H1 (cell line): Measurements from ENCODE around the gene LITAFD. TPM values are rescaled to one million over a fixed set of nuclear protein-coding genes. Genes with fewer than 3 reads are reported as not detected.

Experiments
- BRCA1 ChIP-seq: IDR thresholded peaks from 2 replicates; pipeline ENCODE4 v1.6.1; 2012; ENCODE audit warnings: low read depth, low read length, improper control_type of control experiment
- CEBPB ChIP-seq: IDR thresholded peaks from 2 replicates; pipeline ENCODE4 v1.6.1; 2012; ENCODE audit warnings: low read depth, low read length
- CHD7 ChIP-seq: fragments of 300-600 bp; sonication (generic); IDR thresholded peaks from 2 replicates; pipeline ENCODE4 v1.7.1; 2012; ENCODE audit warnings: low read length, moderate library complexity, mild to moderate bottlenecking, inconsistent platforms; ENCODE audit not compliant: insufficient replicate concordance
- CREB1 ChIP-seq: IDR thresholded peaks from 2 replicates; pipeline ENCODE4 v1.6.1; 2012; ENCODE audit warnings: inconsistent platforms
- EGR1 ChIP-seq: IDR thresholded peaks from 2 replicates; pipeline ENCODE4 v1.6.1; 2011; ENCODE audit warnings: low read depth, low read length, borderline replicate concordance
- FOSL1 ChIP-seq: IDR thresholded peaks from 2 replicates; pipeline ENCODE4 v1.6.1; 2011; ENCODE audit warnings: mild to moderate bottlenecking, low read depth, low read length, moderate library complexity; ENCODE audit not compliant: insufficient read depth
- KDM4A ChIP-seq: IDR thresholded peaks from one replicate; pipeline ENCODE4 v1.7.1; 2012; ENCODE audit warnings: low read depth, mild to moderate bottlenecking, moderate library complexity, low read length, inconsistent platforms; ENCODE audit not compliant: severe bottlenecking
- POLR2A ChIP-seq, 2 experiments: IDR thresholded peaks; 1 replicate in 1 of 2; 2 replicates in 1 of 2; pipeline ENCODE4 v1.6.1; 2011; ENCODE audit warnings: low read depth in 2 of 2, low read length in 2 of 2, mild to moderate bottlenecking in 2 of 2; ENCODE audit errors: control extremely low read depth in 1 of 2
- POU5F1 ChIP-seq: IDR thresholded peaks from 2 replicates; pipeline ENCODE4 v1.6.1; 2011; ENCODE audit warnings: low read depth, mild to moderate bottlenecking, low read length, moderate library complexity
- SIN3A ChIP-seq, 2 experiments: IDR thresholded peaks in 1 of 2; conservative IDR thresholded peaks in 1 of 2; 2 replicates each; pipeline ENCODE4 v1.6.1; 2011 to 2012; ENCODE audit warnings: low read length in 2 of 2, improper control_type of control experiment in 1 of 2, low read depth in 1 of 2, mild to moderate bottlenecking in 1 of 2
- SP4 ChIP-seq: IDR thresholded peaks from 2 replicates; pipeline ENCODE4 v1.6.1; 2012; ENCODE audit warnings: low read length, inconsistent platforms
- polyA plus RNA-seq, 7 experiments: library from polyadenylated mRNA; depleted of rRNA in 3 of 7; stranded (reverse) in 5 of 7; unstranded in 2 of 7; fragments of >200 nt in 5 of 7; fragments of 200-250 nt in 2 of 7; gene quantifications; 1 replicate in 5 of 7; 2 replicates in 1 of 7; 4 replicates in 1 of 7; pipeline versions ENCODE4 v1.2.1 to v1.2.3, GENCODE V29; 2011 to 2013; ENCODE audit warnings: missing spikeins in 2 of 7, mixed read lengths in 2 of 7
- total RNA-seq: library from RNA; stranded (reverse); fragmentation: NEBNext Ultra II Directional; extraction: Animal tissue kit (Norgen Biotek cat#: 25700); gene quantifications from 2 replicates; pipeline ENCODE4 v1.2.1, GENCODE V29; 2021

Gene LITAFD
- total and polyA plus RNA-seq, 2 of the 8 experiments (the other 6 are each of a cell fraction or from before 2014, with no cell fraction given) = not detected

GRCh38 chr16:8868416-8869211 is 13.5 kb upstream of the LITAFD start, which contains the start of gene CARHSP1 (continued):
- TF ChIP-seq CHD7 = no peak
- peak; percentile 33 for TF ChIP-seq KDM4A
- peak; percentile 83 to 90 for TF ChIP-seq POLR2A (IDR thresholded peaks at IDR 0.05; ENCODE audit: control extremely low read depth in 1 of 2, low read depth in 2 of 2, low read length in 2 of 2)
- no peak for TF ChIP-seq CEBPB
- TF ChIP-seq BRCA1 = no peak
- no peak for TF ChIP-seq EGR1
- no peak; a peak in 1 of 4 replicates for TF ChIP-seq SIN3A (conservative IDR thresholded peaks at IDR 0.05 in 1 of 2, IDR thresholded peaks at IDR 0.05 in 1 of 2; ENCODE audit: low read depth in 1 of 2, low read length in 2 of 2)
- no peak; the same call in 1 of the 2 replicates for TF ChIP-seq CREB1
- no peak for TF ChIP-seq FOSL1
- TF ChIP-seq SP4 = no peak
- no peak for TF ChIP-seq POU5F1
